GM10248 (cell line): Measurements from ENCODE around the gene ACOT8.

Experiments used
- CTCF ChIA-PET: fragments of 300-600 bp; sonication (Branson Sonifier 250); formaldehyde crosslinking; extraction: SDS; loops from one replicate; lab custom pipeline; 2021; ENCODE audit warnings: antibody characterized with exemption; lab: Yijun Ruan, JAX
- POLR2A ChIA-PET: fragments of 350-650 bp; sonication (Branson Sonifier 250); formaldehyde crosslinking; extraction: SDS; loops from one replicate; lab custom pipeline; 2020; ENCODE audit warnings: antibody characterized with exemption; lab: Yijun Ruan, JAX
- DNase-seq: peaks from one replicate; pipeline ENCODE4 v3.0.0; 2012; ENCODE audit errors: extremely low spot score
- TF ChIP-seq, protein P1 (sequence below): IDR thresholded peaks from 2 replicates; pipeline ENCODE4 v1.5.1; 2012; ENCODE audit warnings: mild to moderate bottlenecking, low read depth; ENCODE audit errors: extremely low read depth, missing control alignments, control extremely low read depth

Gene ACOT8

DNA sequence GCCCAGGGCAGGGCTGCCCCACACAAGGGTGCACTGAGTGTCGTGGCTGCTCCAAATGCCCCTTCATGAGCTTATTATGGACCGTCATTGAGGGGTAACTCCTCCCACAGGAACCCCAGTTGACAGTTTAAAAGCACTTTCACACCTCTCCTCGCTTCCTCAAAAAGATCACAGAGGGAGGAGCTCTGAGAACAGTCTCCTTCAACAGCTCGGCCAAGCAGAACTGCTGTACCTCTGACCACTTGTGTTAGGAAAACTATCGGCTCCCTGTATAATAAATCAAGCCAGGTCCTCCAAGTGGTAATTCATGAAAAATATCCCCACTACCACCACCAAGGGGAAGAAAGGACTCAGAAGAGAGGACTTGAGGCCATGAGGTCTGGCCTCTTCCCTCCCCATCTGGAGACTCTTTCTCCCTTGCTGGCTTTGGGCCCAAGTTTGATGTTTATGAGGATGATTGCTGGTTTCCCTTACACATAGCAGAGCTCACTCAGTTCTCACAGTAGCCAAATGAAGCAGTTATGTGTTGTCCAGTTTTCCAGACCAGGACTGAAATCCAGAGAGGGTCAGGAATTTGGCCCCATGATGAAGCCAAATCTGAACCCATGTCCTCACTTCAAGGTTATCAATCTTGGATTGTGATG lies 14.9 kb downstream of the ACOT8 start:
- DNase-seq = peak; percentile 82
- CTCF ChIA-PET = interaction anchor here (0.7 to 2.2 kb wide), 11 partner anchors 9 to 171 kb away, joined by 3 to 8 read pairs (median 4); partner anchors contain the start of genes ACOT8, CTSA, NEURL2 and ZSWIM3
- POLR2A ChIA-PET = interaction anchor here (0.7 to 1.1 kb wide), 3 partner anchors 9 to 14 kb away, joined by 3 read pairs; partner anchors contain the start of gene SNX21
- TF ChIP-seq, protein P1, sequence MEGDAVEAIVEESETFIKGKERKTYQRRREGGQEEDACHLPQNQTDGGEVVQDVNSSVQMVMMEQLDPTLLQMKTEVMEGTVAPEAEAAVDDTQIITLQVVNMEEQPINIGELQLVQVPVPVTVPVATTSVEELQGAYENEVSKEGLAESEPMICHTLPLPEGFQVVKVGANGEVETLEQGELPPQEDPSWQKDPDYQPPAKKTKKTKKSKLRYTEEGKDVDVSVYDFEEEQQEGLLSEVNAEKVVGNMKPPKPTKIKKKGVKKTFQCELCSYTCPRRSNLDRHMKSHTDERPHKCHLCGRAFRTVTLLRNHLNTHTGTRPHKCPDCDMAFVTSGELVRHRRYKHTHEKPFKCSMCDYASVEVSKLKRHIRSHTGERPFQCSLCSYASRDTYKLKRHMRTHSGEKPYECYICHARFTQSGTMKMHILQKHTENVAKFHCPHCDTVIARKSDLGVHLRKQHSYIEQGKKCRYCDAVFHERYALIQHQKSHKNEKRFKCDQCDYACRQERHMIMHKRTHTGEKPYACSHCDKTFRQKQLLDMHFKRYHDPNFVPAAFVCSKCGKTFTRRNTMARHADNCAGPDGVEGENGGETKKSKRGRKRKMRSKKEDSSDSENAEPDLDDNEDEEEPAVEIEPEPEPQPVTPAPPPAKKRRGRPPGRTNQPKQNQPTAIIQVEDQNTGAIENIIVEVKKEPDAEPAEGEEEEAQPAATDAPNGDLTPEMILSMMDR = no peak

DNA sequence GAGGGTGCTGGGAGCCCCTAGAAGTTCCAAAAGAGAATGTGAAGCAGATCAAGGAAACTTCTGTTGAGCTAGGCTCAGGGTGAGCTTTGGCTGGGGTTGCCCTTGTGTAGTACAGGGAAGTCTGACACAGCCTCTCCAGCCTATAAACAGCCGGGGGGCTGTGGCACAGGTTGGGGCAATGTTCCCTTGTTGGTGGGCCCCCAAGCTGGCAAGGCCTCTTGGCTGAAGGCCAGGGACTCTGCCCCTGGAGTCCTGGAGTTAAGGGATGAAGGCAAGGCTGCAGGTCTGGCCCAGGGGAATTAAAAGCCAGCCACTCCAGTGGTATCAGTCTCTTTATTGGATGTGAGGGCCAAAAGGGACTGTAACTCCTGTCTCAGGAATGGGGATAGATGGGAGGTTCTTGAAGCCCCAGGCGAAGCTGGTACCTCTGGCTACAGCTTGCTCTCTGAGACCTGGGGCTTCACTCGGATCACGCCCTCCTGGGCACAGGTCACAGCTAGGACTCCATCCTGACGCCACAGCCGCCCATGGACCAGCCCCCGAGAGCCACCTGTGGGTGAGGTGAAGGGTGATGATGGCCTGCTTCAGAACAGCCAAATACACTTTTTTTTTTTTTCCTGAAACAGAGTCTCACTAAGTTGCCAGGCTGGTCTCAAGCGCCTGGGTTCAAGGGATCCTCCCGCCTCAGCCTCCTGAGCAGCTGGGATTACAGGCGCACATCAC lies 15.6 kb downstream of the ACOT8 start:
- ChIA-PET CTCF (interaction anchor here (0.7 to 2.2 kb wide), 11 partner anchors 10 to 171 kb away, joined by 3 to 8 read pairs (median 4); partner anchors contain the start of genes ACOT8, CTSA, NEURL2 and ZSWIM3), POLR2A (interaction anchor here (0.9 to 1.1 kb wide), 2 partner anchors 9 to 14 kb away, joined by 3 read pairs; no protein-coding TSS in a partner anchor)
- no peak for DNase-seq
- TF ChIP-seq, protein P1 = no peak

DNA sequence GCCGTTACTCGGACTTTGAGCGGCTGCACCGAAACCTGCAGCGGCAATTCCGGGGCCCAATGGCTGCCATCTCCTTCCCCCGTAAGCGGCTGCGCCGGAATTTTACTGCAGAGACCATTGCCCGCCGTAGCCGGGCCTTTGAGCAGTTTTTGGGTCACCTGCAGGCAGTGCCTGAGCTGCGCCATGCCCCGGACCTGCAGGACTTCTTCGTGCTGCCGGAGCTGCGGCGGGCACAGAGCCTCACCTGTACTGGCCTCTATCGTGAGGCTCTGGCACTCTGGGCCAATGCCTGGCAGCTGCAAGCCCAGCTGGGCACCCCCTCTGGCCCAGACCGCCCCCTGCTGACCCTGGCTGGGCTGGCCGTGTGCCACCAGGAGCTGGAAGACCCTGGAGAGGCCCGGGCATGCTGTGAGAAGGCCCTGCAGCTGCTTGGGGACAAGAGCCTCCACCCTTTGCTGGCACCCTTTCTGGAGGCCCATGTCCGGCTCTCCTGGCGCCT lies 16.4 kb downstream of the ACOT8 start:
- TF ChIP-seq, protein P1 = no peak
- ChIA-PET CTCF (interaction anchor here (1.0 to 2.2 kb wide), 4 partner anchors 12 to 146 kb away, joined by 4 to 8 read pairs (median 4); partner anchors contain the start of genes CTSA and NEURL2), POLR2A (no interaction called here)
- DNase-seq = no peak

DNA sequence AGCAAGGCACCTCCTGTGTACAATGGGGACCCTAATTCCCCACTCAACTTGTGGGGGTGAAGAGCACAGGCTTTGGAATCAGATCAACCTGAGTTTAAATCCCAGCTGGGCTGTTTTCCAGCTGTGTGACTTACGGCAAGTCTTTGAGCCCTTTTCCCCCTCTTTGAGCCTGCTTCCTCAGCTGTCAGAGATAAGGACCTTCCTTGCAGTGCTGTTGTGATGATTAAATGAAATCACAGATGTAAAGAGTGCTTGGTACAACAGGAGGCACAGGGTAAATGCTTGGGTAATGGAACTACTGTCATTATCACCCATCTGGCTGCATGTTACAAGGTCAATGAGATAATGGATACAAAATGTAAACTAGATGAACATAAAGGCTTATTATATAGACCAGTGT lies 20.4 kb downstream of the ACOT8 start:
- DNase-seq = no peak
- POLR2A ChIA-PET = no interaction called here
- TF ChIP-seq, protein P1 = no peak
- CTCF ChIA-PET = no interaction called here

DNA sequence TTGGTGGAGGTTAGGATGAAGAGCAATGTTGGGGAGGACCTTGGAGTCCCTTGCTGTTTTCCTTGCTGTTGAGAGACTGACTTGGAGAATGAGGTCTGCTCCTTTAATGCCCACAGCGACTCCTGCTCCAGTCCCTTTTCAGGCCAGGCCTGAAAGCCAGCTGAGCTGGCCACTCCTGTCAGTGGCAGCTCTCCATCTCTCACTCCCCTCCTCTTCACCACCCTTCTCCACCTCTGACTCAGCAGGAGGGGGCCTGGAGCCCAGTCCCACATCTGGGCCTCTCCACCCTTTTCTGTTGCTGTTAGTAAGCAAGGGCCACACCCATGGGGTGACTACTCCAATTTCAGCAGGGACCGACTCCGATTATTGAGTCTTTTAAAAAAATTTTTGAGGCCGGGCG lies 21.4 kb downstream of the ACOT8 start:
- POLR2A ChIA-PET = no interaction called here
- TF ChIP-seq, protein P1 = no peak
- CTCF ChIA-PET = no interaction called here
- no peak for DNase-seq

DNA sequence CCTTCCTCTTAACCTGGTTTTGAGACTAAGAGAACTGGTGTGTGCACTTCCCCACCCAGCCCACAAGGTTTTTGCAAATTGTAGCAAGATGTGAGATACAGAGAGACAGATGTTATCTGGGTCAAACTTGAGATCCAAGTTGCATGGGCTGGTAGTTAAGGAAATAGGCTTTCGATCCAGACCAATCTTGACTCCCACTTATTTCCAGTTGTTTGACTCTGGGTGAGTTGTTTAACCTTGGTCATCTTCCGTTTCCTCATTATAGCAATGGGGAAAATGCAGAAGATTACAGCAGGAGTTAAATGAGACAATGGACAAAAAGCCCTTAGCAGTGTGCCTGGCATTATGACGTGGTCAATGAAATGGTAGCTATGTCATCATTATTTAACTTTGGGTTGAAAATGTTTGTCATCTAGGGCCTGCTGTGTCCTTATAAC lies 21.8 kb downstream of the ACOT8 start:
- TF ChIP-seq, protein P1 = no peak
- CTCF ChIA-PET = no interaction called here
- POLR2A ChIA-PET = no interaction called here
- DNase-seq = no peak
